Measurements from ENCODE around the gene DLD.
"Not testable (repeated sequence)": the region's sequence is repeated elsewhere in the genome, so short reads cannot be mapped to it uniquely, and the experiment has no call there.

The DLD gene

GRCh38 chr7:107848211-107848610, 42.8 kb upstream of the DLD start:
- DNase-seq; H3K36me3 ChIP-seq (ENCODE audit: control insufficient read depth in 4 of 4, insufficient read depth in 4 of 4, low read length in 3 of 4); H3K27ac ChIP-seq (ENCODE audit: insufficient read depth in 1 of 2, low read depth in 1 of 2, low read length in 2 of 2, poor library complexity in 1 of 2, severe bottlenecking in 2 of 2); H3K9me3 ChIP-seq (ENCODE audit: control extremely low read depth in 1 of 5, control insufficient read depth in 4 of 5, insufficient read depth in 2 of 5, low read depth in 1 of 5, low read length in 4 of 5); H3K27me3 ChIP-seq (replicated peaks in 2 of 5; ENCODE audit: control insufficient read depth in 4 of 5, insufficient read depth in 5 of 5, low read length in 4 of 5); CTCF ChIA-PET; H3K4me3 ChIP-seq (ENCODE audit: control insufficient read depth in 1 of 7, extremely low read depth in 1 of 7, insufficient read depth in 4 of 7, low read depth in 2 of 7, low read length in 6 of 7); POLR2A ChIA-PET: not testable (repeated sequence)
- WGBS (ENCODE audit: insufficient coverage) = 100% methylated on average over 10 of the region's 31 CpGs
- H3K4me1 ChIP-seq (ENCODE audit: control extremely low read depth in 1 of 4, control insufficient read depth in 4 of 4, insufficient read depth in 4 of 4, low read length in 3 of 4) = peaks cover 3 to 18% (median 14%) of the 10 kb centered on the region in 4 experiments

GRCh38 chr7:107850216-107850615, 40.8 kb upstream of the DLD start:
- Histone ChIP-seq H3K27ac (ENCODE audit: insufficient read depth in 1 of 2, low read depth in 1 of 2, low read length in 2 of 2, poor library complexity in 1 of 2, severe bottlenecking in 2 of 2) (no peak overlapping the region), H3K9me3 (ENCODE audit: control extremely low read depth in 1 of 5, control insufficient read depth in 4 of 5, insufficient read depth in 2 of 5, low read depth in 1 of 5, low read length in 4 of 5) (no peaks in the 10 kb centered on the region), H3K27me3 (replicated peaks in 2 of 5; ENCODE audit: control insufficient read depth in 4 of 5, insufficient read depth in 5 of 5, low read length in 4 of 5) (no peaks in the 10 kb centered on the region), H3K4me1 (ENCODE audit: control extremely low read depth in 1 of 4, control insufficient read depth in 4 of 4, insufficient read depth in 4 of 4, low read length in 3 of 4) (peaks cover 3 to 18% (median 13%) of the 10 kb centered on the region in 4 experiments), H3K36me3 (ENCODE audit: control insufficient read depth in 4 of 4, insufficient read depth in 4 of 4, low read length in 3 of 4) (no peaks in the 10 kb centered on the region), H3K4me3 (ENCODE audit: control insufficient read depth in 1 of 7, extremely low read depth in 1 of 7, insufficient read depth in 4 of 7, low read depth in 2 of 7, low read length in 6 of 7) (no peak overlapping the region)
- 38% methylated on average over 1 of the region's 4 CpGs for WGBS (ENCODE audit: insufficient coverage)
- peak; percentile 20 to 86 (median 50) for DNase-seq
- ChIA-PET POLR2A (no interaction called here), CTCF (no interaction called here)

- ChIA-PET CTCF (no interaction called here), POLR2A (no interaction called here)
- no peaks in the 10 kb centered on the region for H3K36me3 ChIP-seq (ENCODE audit: control insufficient read depth in 4 of 4, insufficient read depth in 4 of 4, low read length in 3 of 4)
- no peak overlapping the region for H3K27ac ChIP-seq (ENCODE audit: insufficient read depth in 1 of 2, low read depth in 1 of 2, low read length in 2 of 2, poor library complexity in 1 of 2, severe bottlenecking in 2 of 2)
- no peaks in the 10 kb centered on the region for H3K9me3 ChIP-seq (ENCODE audit: control extremely low read depth in 1 of 5, control insufficient read depth in 4 of 5, insufficient read depth in 2 of 5, low read depth in 1 of 5, low read length in 4 of 5)
- H3K27me3 ChIP-seq (replicated peaks in 2 of 5; ENCODE audit: control insufficient read depth in 4 of 5, insufficient read depth in 5 of 5, low read length in 4 of 5) = no peaks in the 10 kb centered on the region
- peaks cover 3 to 16% (median 10%) of the 10 kb centered on the region in 4 experiments for H3K4me1 ChIP-seq (ENCODE audit: control extremely low read depth in 1 of 4, control insufficient read depth in 4 of 4, insufficient read depth in 4 of 4, low read length in 3 of 4)
- H3K4me3 ChIP-seq (ENCODE audit: control insufficient read depth in 1 of 7, extremely low read depth in 1 of 7, insufficient read depth in 4 of 7, low read depth in 2 of 7, low read length in 6 of 7) = no peak overlapping the region
- DNase-seq = no peak
- no CpG with 5 or more reads among the region's 1 CpG for WGBS (ENCODE audit: insufficient coverage)
Measured at GRCh38 chr7:107850643-107851042, 40.3 kb upstream of the DLD start.

- no peaks in the 10 kb centered on the region for H3K36me3 ChIP-seq (ENCODE audit: control insufficient read depth in 4 of 4, insufficient read depth in 4 of 4, low read length in 3 of 4)
- ChIA-PET POLR2A (no interaction called here), CTCF (no interaction called here)
- H3K9me3 ChIP-seq (ENCODE audit: control extremely low read depth in 1 of 5, control insufficient read depth in 4 of 5, insufficient read depth in 2 of 5, low read depth in 1 of 5, low read length in 4 of 5) = no peaks in the 10 kb centered on the region
- peaks cover 3 to 16% (median 10%) of the 10 kb centered on the region in 4 experiments for H3K4me1 ChIP-seq (ENCODE audit: control extremely low read depth in 1 of 4, control insufficient read depth in 4 of 4, insufficient read depth in 4 of 4, low read length in 3 of 4)
- WGBS (ENCODE audit: insufficient coverage) = no CpG with 5 or more reads among the region's 1 CpG
- no peaks in the 10 kb centered on the region for H3K27me3 ChIP-seq (replicated peaks in 2 of 5; ENCODE audit: control insufficient read depth in 4 of 5, insufficient read depth in 5 of 5, low read length in 4 of 5)
- no peak for DNase-seq
- H3K4me3 ChIP-seq (ENCODE audit: control insufficient read depth in 1 of 7, extremely low read depth in 1 of 7, insufficient read depth in 4 of 7, low read depth in 2 of 7, low read length in 6 of 7) = no peak overlapping the region
- H3K27ac ChIP-seq (ENCODE audit: insufficient read depth in 1 of 2, low read depth in 1 of 2, low read length in 2 of 2, poor library complexity in 1 of 2, severe bottlenecking in 2 of 2) = no peak overlapping the region
Measured at GRCh38 chr7:107854454-107854853, 36.5 kb upstream of the DLD start.

GRCh38 chr7:107854989-107855388, 36.0 kb upstream of the DLD start:
- H3K27ac ChIP-seq (ENCODE audit: insufficient read depth in 1 of 2, low read depth in 1 of 2, low read length in 2 of 2, poor library complexity in 1 of 2, severe bottlenecking in 2 of 2) = no peak overlapping the region
- H3K4me1 ChIP-seq (ENCODE audit: control extremely low read depth in 1 of 4, control insufficient read depth in 4 of 4, insufficient read depth in 4 of 4, low read length in 3 of 4) = peaks cover 3 to 16% (median 10%) of the 10 kb centered on the region in 4 experiments
- no peak for DNase-seq
- WGBS (ENCODE audit: insufficient coverage) = 50% methylated on average over 3 of the region's 4 CpGs
- ChIA-PET CTCF (no interaction called here), POLR2A (no interaction called here)
- no peaks in the 10 kb centered on the region for H3K9me3 ChIP-seq (ENCODE audit: control extremely low read depth in 1 of 5, control insufficient read depth in 4 of 5, insufficient read depth in 2 of 5, low read depth in 1 of 5, low read length in 4 of 5)
- no peak overlapping the region for H3K4me3 ChIP-seq (ENCODE audit: control insufficient read depth in 1 of 7, extremely low read depth in 1 of 7, insufficient read depth in 4 of 7, low read depth in 2 of 7, low read length in 6 of 7)
- no peaks in the 10 kb centered on the region for H3K27me3 ChIP-seq (replicated peaks in 2 of 5; ENCODE audit: control insufficient read depth in 4 of 5, insufficient read depth in 5 of 5, low read length in 4 of 5)
- H3K36me3 ChIP-seq (ENCODE audit: control insufficient read depth in 4 of 4, insufficient read depth in 4 of 4, low read length in 3 of 4) = no peaks in the 10 kb centered on the region

GRCh38 chr7:107856806-107857540, 34.0 kb upstream of the DLD start:
- no peak overlapping the region for H3K4me3 ChIP-seq (ENCODE audit: control insufficient read depth in 1 of 7, extremely low read depth in 1 of 7, insufficient read depth in 4 of 7, low read depth in 2 of 7, low read length in 6 of 7)
- no peak overlapping the region for H3K27ac ChIP-seq (ENCODE audit: insufficient read depth in 1 of 2, low read depth in 1 of 2, low read length in 2 of 2, poor library complexity in 1 of 2, severe bottlenecking in 2 of 2)
- H3K9me3 ChIP-seq (ENCODE audit: control extremely low read depth in 1 of 5, control insufficient read depth in 4 of 5, insufficient read depth in 2 of 5, low read depth in 1 of 5, low read length in 4 of 5) = no peaks in the 10 kb centered on the region
- 100% methylated on average over 1 of the region's 4 CpGs for WGBS (ENCODE audit: insufficient coverage)
- peak in 2 of 3 donors; percentile 32 to 52 for DNase-seq
- H3K4me1 ChIP-seq (ENCODE audit: control extremely low read depth in 1 of 4, control insufficient read depth in 4 of 4, insufficient read depth in 4 of 4, low read length in 3 of 4) = peaks cover 3 to 14% (median 10%) of the 10 kb centered on the region in 4 experiments
- H3K36me3 ChIP-seq (ENCODE audit: control insufficient read depth in 4 of 4, insufficient read depth in 4 of 4, low read length in 3 of 4) = no peaks in the 10 kb centered on the region
- ChIA-PET CTCF (interaction anchor here (0.6 to 1.2 kb wide), 2 partner anchors 15 to 16 kb away, joined by 3 to 4 read pairs; no protein-coding TSS in a partner anchor), POLR2A (no interaction called here)
- H3K27me3 ChIP-seq (replicated peaks in 2 of 5; ENCODE audit: control insufficient read depth in 4 of 5, insufficient read depth in 5 of 5, low read length in 4 of 5) = no peaks in the 10 kb centered on the region

GRCh38 chr7:107857541-107857912, 33.5 kb upstream of the DLD start:
- no peak for DNase-seq
- Histone ChIP-seq H3K27ac (ENCODE audit: insufficient read depth in 1 of 2, low read depth in 1 of 2, low read length in 2 of 2, poor library complexity in 1 of 2, severe bottlenecking in 2 of 2) (no peak overlapping the region), H3K36me3 (ENCODE audit: control insufficient read depth in 4 of 4, insufficient read depth in 4 of 4, low read length in 3 of 4) (no peaks in the 10 kb centered on the region), H3K4me1 (ENCODE audit: control extremely low read depth in 1 of 4, control insufficient read depth in 4 of 4, insufficient read depth in 4 of 4, low read length in 3 of 4) (peaks cover 3 to 14% (median 10%) of the 10 kb centered on the region in 4 experiments), H3K4me3 (ENCODE audit: control insufficient read depth in 1 of 7, extremely low read depth in 1 of 7, insufficient read depth in 4 of 7, low read depth in 2 of 7, low read length in 6 of 7) (no peak overlapping the region), H3K27me3 (replicated peaks in 2 of 5; ENCODE audit: control insufficient read depth in 4 of 5, insufficient read depth in 5 of 5, low read length in 4 of 5) (no peaks in the 10 kb centered on the region), H3K9me3 (ENCODE audit: control extremely low read depth in 1 of 5, control insufficient read depth in 4 of 5, insufficient read depth in 2 of 5, low read depth in 1 of 5, low read length in 4 of 5) (no peaks in the 10 kb centered on the region)
- ChIA-PET CTCF (interaction anchor here (1.2 kb wide), 1 partner anchor 16 kb away, joined by 4 read pairs; no protein-coding TSS in a partner anchor), POLR2A (no interaction called here)
- no CpG with 5 or more reads among the region's 2 CpGs for WGBS (ENCODE audit: insufficient coverage)
